Neuron (in vitro differentiated cells): ENCODE results near the gene COMTD1.
"Not testable (repeated sequence)": the region's sequence is repeated elsewhere in the genome, so short reads cannot be mapped to it uniquely, and the experiment has no call there.

Experiments used
- H2AFZ ChIP-seq: one replicate; pipeline ENCODE4 v1.6.1; 2013; ENCODE audit warnings: low read depth, mild to moderate bottlenecking, inconsistent platforms, low read length, moderate library complexity
- H3K27me3 ChIP-seq: one replicate; pipeline ENCODE4 v1.6.1; 2013; ENCODE audit warnings: low read length; ENCODE audit not compliant: insufficient read depth
- H3K36me3 ChIP-seq: one replicate; pipeline ENCODE4 v1.6.1; 2013; ENCODE audit warnings: low read length; ENCODE audit not compliant: insufficient read depth
- H3K4me1 ChIP-seq: one replicate; pipeline ENCODE4 v1.6.1; 2013; ENCODE audit warnings: low read length; ENCODE audit not compliant: insufficient read depth
- H3K4me3 ChIP-seq: 2 replicates; pipeline ENCODE4 v1.5.1; 2013; ENCODE audit warnings: mild to moderate bottlenecking, low read length, moderate library complexity
- H3K9me3 ChIP-seq: one replicate; pipeline ENCODE4 v1.6.1; 2013; ENCODE audit warnings: low read length

COMTD1 gene

GRCh38 chr10:75226656-75227055, 9.1 kb downstream of the COMTD1 start:
- Histone ChIP-seq H3K27me3 (no peaks in the 10 kb centered on the region), H3K36me3 (peaks cover 87% of the 10 kb centered on the region), H2AFZ (no peak overlapping the region), H3K4me1 (peaks cover 36% of the 10 kb centered on the region), H3K4me3 (no peak overlapping the region), H3K9me3 (no peaks in the 10 kb centered on the region)

GRCh38 chr10:75226095-75226494, 9.7 kb downstream of the COMTD1 start:
- Histone ChIP-seq H3K36me3 (peaks cover 87% of the 10 kb centered on the region), H3K9me3 (no peaks in the 10 kb centered on the region), H3K27me3 (no peaks in the 10 kb centered on the region), H3K4me3 (no peak overlapping the region), H3K4me1 (peaks cover 36% of the 10 kb centered on the region), H2AFZ (no peak overlapping the region)

- H3K4me1 ChIP-seq: peaks cover 36% of the 10 kb centered on the region
- no peak overlapping the region for H3K4me3 ChIP-seq
- peaks cover 84% of the 10 kb centered on the region for H3K36me3 ChIP-seq
These were observed 12.2 kb downstream of the COMTD1 start for GRCh38 chr10:75223507-75223906.

GRCh38 chr10:75221492-75221891, 14.3 kb downstream of the COMTD1 start:
- not testable (repeated sequence) for H3K27me3 ChIP-seq, H3K9me3 ChIP-seq, H3K4me3 ChIP-seq, H2AFZ ChIP-seq
- Histone ChIP-seq H3K36me3 (peaks cover 88% of the 10 kb centered on the region), H3K4me1 (peaks cover 29% of the 10 kb centered on the region)

More at GRCh38 chr10:75223507-75223906, 12.2 kb downstream of the COMTD1 start:
- Histone ChIP-seq H2AFZ (no peak overlapping the region), H3K9me3 (no peaks in the 10 kb centered on the region), H3K27me3 (no peaks in the 10 kb centered on the region)

- Histone ChIP-seq H3K4me3 (no peak overlapping the region), H2AFZ (no peak overlapping the region), H3K27me3 (no peaks in the 10 kb centered on the region), H3K4me1 (peaks cover 17% of the 10 kb centered on the region), H3K9me3 (no peaks in the 10 kb centered on the region), H3K36me3 (peaks cover 87% of the 10 kb centered on the region)
These were observed 15.5 kb downstream of the COMTD1 start for GRCh38 chr10:75220274-75220673.

GRCh38 chr10:75212343-75212742, 23.4 kb downstream of the COMTD1 start:
- Histone ChIP-seq H3K27me3 (no peaks in the 10 kb centered on the region), H3K4me3 (peak overlapping the region; percentile 77), H3K36me3 (peaks cover 42% of the 10 kb centered on the region), H2AFZ (no peak overlapping the region), H3K9me3 (no peaks in the 10 kb centered on the region), H3K4me1 (peaks cover 15% of the 10 kb centered on the region)

- Histone ChIP-seq H3K4me3 (peak overlapping the region; percentile 77), H2AFZ (peak overlapping the region; percentile 42), H3K9me3 (no peaks in the 10 kb centered on the region), H3K36me3 (peaks cover 30% of the 10 kb centered on the region), H3K4me1 (peaks cover 15% of the 10 kb centered on the region), H3K27me3 (no peaks in the 10 kb centered on the region)
These were observed 24.6 kb downstream of the COMTD1 start for GRCh38 chr10:75211007-75211691.

- H3K36me3 ChIP-seq: peaks cover 26% of the 10 kb centered on the region
- peak within 1 kb of the TSS; percentile 42 for H2AFZ ChIP-seq
- H3K4me1 ChIP-seq: peaks cover 15% of the 10 kb centered on the region
- H3K4me3 ChIP-seq: peak within 1 kb of the TSS; percentile 77
- no peaks in the 10 kb centered on the region for H3K27me3 ChIP-seq
- H3K9me3 ChIP-seq: no peaks in the 10 kb centered on the region
These were observed 25.3 kb downstream of the COMTD1 start, which contains the start of gene VDAC2 for GRCh38 chr10:75210282-75211006. Gene VDAC2, plus strand, starts transcription at chr10:75210796. Its CDS starts 363 bp downstream, at chr10:75211159.

GRCh38 chr10:75209921-75210281, 25.9 kb downstream of the COMTD1 start:
- H2AFZ ChIP-seq: peak overlapping the region; percentile 42
- H3K27me3 ChIP-seq: no peaks in the 10 kb centered on the region
- H3K4me3 ChIP-seq: peak overlapping the region; percentile 77
- H3K4me1 ChIP-seq: peaks cover 15% of the 10 kb centered on the region
- H3K9me3 ChIP-seq: no peaks in the 10 kb centered on the region
- peaks cover 24% of the 10 kb centered on the region for H3K36me3 ChIP-seq

GRCh38 chr10:75209086-75209920, 26.5 kb downstream of the COMTD1 start:
- H2AFZ ChIP-seq: peak overlapping the region; percentile 42
- H3K4me1 ChIP-seq: peaks cover 15% of the 10 kb centered on the region
- H3K9me3 ChIP-seq: no peaks in the 10 kb centered on the region
- H3K27me3 ChIP-seq: no peaks in the 10 kb centered on the region
- peaks cover 19% of the 10 kb centered on the region for H3K36me3 ChIP-seq
- H3K4me3 ChIP-seq: peak overlapping the region; percentile 77

- Histone ChIP-seq H3K27me3 (no peaks in the 10 kb centered on the region), H3K36me3 (peaks cover 11% of the 10 kb centered on the region), H3K9me3 (no peaks in the 10 kb centered on the region), H2AFZ (no peak overlapping the region), H3K4me1 (peaks cover 15% of the 10 kb centered on the region), H3K4me3 (no peak overlapping the region)
These were observed 27.6 kb downstream of the COMTD1 start for GRCh38 chr10:75208181-75208580.

- H3K4me1 ChIP-seq: peaks cover 15% of the 10 kb centered on the region
- no peaks in the 10 kb centered on the region for H3K27me3 ChIP-seq
- H2AFZ ChIP-seq: no peak overlapping the region
- no peak overlapping the region for H3K4me3 ChIP-seq
- no peaks in the 10 kb centered on the region for H3K9me3 ChIP-seq
- H3K36me3 ChIP-seq: peaks cover 7% of the 10 kb centered on the region
These were observed 28.0 kb downstream of the COMTD1 start for GRCh38 chr10:75207857-75208144.
